K562 (cell line): Measurements from ENCODE around the gene MEGF10.

ENCODE experiments used
- ATF1 ChIP-seq, 2 experiments: fragments of 450-650 bp in 1 of 2; IDR thresholded peaks; 2 replicates each; pipeline ENCODE4 v1.6.1; 2016; ENCODE audit warnings: missing compliant biosample characterization in 1 of 2, missing genetic modification characterization in 1 of 2
- CHD2 ChIP-seq: IDR thresholded peaks from 2 replicates; pipeline ENCODE4 v1.6.1; 2011; ENCODE audit warnings: low read depth, low read length
- EGR1 ChIP-seq: fragments of 450-650 bp; conservative IDR thresholded peaks from 2 replicates; pipeline ENCODE4 v1.6.1; 2017; ENCODE audit warnings: mild to moderate bottlenecking
- FOXK2 ChIP-seq, 2 experiments: fragments of 450-650 bp; IDR thresholded peaks in 1 of 2; conservative IDR thresholded peaks in 1 of 2; 2 replicates each; pipeline ENCODE4 v1.6.1; 2016; ENCODE audit warnings: low read depth in 2 of 2, mild to moderate bottlenecking in 1 of 2
- NFRKB ChIP-seq: fragments of 450-650 bp; IDR thresholded peaks from 2 replicates; pipeline ENCODE4 v1.6.1; 2016; ENCODE audit warnings: low read depth
- POLR2A ChIP-seq: fragments of 450-650 bp; conservative IDR thresholded peaks from 2 replicates; pipeline ENCODE4 v1.6.1; 2016
- RAD21 ChIP-seq, 2 experiments: fragments of 250-450 bp in 1 of 2; fragments of 450-650 bp in 1 of 2; sonication (Bioruptor Pico) in 1 of 2; formaldehyde crosslinking in 1 of 2; IDR thresholded peaks in 1 of 2; conservative IDR thresholded peaks in 1 of 2; 2 replicates each; pipeline versions ENCODE4 v1.4.0 to v1.8.0; 2020 to 2022; ENCODE audit warnings: mild to moderate bottlenecking in 2 of 2, moderate library complexity in 1 of 2
- SPI1 ChIP-seq: IDR thresholded peaks from 2 replicates; pipeline ENCODE4 v1.6.1; 2011; ENCODE audit warnings: low read depth, low read length, control low read depth, borderline replicate concordance
- TAF1 ChIP-seq: IDR thresholded peaks from 2 replicates; pipeline ENCODE4 v1.6.1; 2011; ENCODE audit warnings: mild to moderate bottlenecking, low read length, moderate library complexity; ENCODE audit not compliant: insufficient read depth, control insufficient read depth, severe bottlenecking; ENCODE audit errors: extremely low read depth
- ZKSCAN8 ChIP-seq: fragments of 200-800 bp; sonication (Bioruptor generic); IDR thresholded peaks from 2 replicates; pipeline ENCODE4 v1.6.1; 2016; ENCODE audit warnings: missing genetic modification characterization, missing compliant biosample characterization
- ZNF143 ChIP-seq: sonication (generic); formaldehyde crosslinking; IDR thresholded peaks from 2 replicates; pipeline ENCODE4 v1.9.0; 2022; ENCODE audit warnings: mild to moderate bottlenecking, missing genetic modification reagents
- ZNF699 ChIP-seq: fragments of 250-450 bp; sonication (Bioruptor Pico); IDR thresholded peaks from 2 replicates; pipeline ENCODE4 v1.8.0; 2021; ENCODE audit warnings: mild to moderate bottlenecking, moderate library complexity; ENCODE audit not compliant: insufficient replicate concordance
- TF ChIP-seq, protein P1 (sequence below): fragments of 250-450 bp; sonication (Bioruptor Pico); IDR thresholded peaks from 2 replicates; pipeline ENCODE4 v1.4.0; 2020
- TF ChIP-seq, protein P2 (sequence below), 3 experiments: IDR thresholded peaks in 2 of 3; conservative IDR thresholded peaks in 1 of 3; 2 replicates each; pipeline ENCODE4 v1.5.1; 2011 to 2012; ENCODE audit warnings: low read length in 3 of 3, mild to moderate bottlenecking in 3 of 3, control low read depth in 2 of 3, improper control_type of control experiment in 1 of 3, inconsistent platforms in 1 of 3, low read depth in 1 of 3, mixed read lengths in 1 of 3, moderate library complexity in 1 of 3; ENCODE audit not compliant: insufficient read depth in 2 of 3

DNA sequence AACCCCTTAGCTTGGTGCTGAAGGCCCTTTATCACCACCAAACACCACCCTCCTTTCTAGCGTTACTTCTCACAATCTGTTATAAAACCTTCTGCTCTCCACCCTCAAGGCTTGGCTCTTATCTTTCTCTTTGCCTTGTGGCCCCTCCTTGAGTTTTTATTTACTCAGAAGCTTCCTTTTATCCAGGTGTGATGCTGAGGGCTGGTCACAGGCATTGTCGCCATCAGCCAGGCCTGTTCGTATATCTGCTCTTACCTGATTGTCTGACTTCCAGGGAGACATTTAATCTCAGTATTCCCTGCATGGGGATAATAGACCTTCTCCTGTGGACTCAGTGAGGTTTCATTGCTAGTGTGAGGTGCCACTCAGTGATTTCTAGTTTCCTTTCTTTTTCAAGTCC lies 34.2 kb downstream of the MEGF10 start:
- TF ChIP-seq, protein P1, sequence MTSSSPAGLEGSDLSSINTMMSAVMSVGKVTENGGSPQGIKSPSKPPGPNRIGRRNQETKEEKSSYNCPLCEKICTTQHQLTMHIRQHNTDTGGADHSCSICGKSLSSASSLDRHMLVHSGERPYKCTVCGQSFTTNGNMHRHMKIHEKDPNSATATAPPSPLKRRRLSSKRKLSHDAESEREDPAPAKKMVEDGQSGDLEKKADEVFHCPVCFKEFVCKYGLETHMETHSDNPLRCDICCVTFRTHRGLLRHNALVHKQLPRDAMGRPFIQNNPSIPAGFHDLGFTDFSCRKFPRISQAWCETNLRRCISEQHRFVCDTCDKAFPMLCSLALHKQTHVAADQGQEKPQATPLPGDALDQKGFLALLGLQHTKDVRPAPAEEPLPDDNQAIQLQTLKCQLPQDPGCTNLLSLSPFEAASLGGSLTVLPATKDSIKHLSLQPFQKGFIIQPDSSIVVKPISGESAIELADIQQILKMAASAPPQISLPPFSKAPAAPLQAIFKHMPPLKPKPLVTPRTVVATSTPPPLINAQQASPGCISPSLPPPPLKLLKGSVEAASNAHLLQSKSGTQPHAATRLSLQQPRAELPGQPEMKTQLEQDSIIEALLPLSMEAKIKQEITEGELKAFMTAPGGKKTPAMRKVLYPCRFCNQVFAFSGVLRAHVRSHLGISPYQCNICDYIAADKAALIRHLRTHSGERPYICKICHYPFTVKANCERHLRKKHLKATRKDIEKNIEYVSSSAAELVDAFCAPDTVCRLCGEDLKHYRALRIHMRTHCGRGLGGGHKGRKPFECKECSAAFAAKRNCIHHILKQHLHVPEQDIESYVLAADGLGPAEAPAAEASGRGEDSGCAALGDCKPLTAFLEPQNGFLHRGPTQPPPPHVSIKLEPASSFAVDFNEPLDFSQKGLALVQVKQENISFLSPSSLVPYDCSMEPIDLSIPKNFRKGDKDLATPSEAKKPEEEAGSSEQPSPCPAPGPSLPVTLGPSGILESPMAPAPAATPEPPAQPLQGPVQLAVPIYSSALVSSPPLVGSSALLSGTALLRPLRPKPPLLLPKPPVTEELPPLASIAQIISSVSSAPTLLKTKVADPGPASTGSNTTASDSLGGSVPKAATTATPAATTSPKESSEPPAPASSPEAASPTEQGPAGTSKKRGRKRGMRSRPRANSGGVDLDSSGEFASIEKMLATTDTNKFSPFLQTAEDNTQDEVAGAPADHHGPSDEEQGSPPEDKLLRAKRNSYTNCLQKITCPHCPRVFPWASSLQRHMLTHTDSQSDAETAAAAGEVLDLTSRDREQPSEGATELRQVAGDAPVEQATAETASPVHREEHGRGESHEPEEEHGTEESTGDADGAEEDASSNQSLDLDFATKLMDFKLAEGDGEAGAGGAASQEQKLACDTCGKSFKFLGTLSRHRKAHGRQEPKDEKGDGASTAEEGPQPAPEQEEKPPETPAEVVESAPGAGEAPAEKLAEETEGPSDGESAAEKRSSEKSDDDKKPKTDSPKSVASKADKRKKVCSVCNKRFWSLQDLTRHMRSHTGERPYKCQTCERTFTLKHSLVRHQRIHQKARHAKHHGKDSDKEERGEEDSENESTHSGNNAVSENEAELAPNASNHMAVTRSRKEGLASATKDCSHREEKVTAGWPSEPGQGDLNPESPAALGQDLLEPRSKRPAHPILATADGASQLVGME (CRISPR knock-in tag), result no peak
- TF ChIP-seq ATF1 (CRISPR knock-in tag; IDR thresholded peaks at IDR 0.05) (no peak), ATF1 (tag; IDR thresholded peaks at IDR 0.05) (no peak), NFRKB (no peak), ZNF143 (CRISPR knock-in tag) (no peak), CHD2 (no peak), ZKSCAN8 (CRISPR knock-in tag) (no peak), SPI1 (no peak), RAD21 (CRISPR knock-in tag; conservative IDR thresholded peaks at IDR 0.05 in 1 of 2, IDR thresholded peaks at IDR 0.05 in 1 of 2) (no peak), ZNF699 (CRISPR knock-in tag) (no peak), FOXK2 (conservative IDR thresholded peaks at IDR 0.05 in 1 of 2, IDR thresholded peaks at IDR 0.05 in 1 of 2; ENCODE audit: low read depth in 2 of 2) (no peak), EGR1 (no peak), POLR2A (no peak), TAF1 (no peak)
- TF ChIP-seq, protein P2, sequence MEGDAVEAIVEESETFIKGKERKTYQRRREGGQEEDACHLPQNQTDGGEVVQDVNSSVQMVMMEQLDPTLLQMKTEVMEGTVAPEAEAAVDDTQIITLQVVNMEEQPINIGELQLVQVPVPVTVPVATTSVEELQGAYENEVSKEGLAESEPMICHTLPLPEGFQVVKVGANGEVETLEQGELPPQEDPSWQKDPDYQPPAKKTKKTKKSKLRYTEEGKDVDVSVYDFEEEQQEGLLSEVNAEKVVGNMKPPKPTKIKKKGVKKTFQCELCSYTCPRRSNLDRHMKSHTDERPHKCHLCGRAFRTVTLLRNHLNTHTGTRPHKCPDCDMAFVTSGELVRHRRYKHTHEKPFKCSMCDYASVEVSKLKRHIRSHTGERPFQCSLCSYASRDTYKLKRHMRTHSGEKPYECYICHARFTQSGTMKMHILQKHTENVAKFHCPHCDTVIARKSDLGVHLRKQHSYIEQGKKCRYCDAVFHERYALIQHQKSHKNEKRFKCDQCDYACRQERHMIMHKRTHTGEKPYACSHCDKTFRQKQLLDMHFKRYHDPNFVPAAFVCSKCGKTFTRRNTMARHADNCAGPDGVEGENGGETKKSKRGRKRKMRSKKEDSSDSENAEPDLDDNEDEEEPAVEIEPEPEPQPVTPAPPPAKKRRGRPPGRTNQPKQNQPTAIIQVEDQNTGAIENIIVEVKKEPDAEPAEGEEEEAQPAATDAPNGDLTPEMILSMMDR (IDR thresholded peaks at IDR 0.05 in 2 of 3, conservative IDR thresholded peaks at IDR 0.05 in 1 of 3; ENCODE audit: insufficient read depth in 2 of 3, low read depth in 1 of 3, low read length in 3 of 3), result no peak
